IMR-90 (cell line): ENCODE measurements around the gene ZNF385D. TPM values are rescaled to one million over a fixed set of nuclear protein-coding genes. Genes with fewer than 3 reads are reported as not detected.

Experiments
- ATAC-seq: fragments of 200-7000 bp; cut with Tn5 transposase; 2 replicates; pipeline ENCODE4 v1.9.1; 2020; ENCODE audit warnings: low read depth, mild to moderate bottlenecking, moderate library complexity
- BruUV-seq: library from RNA; stranded (reverse); fragments of 400-500 nt; replicated peaks from 2 replicates; lab custom pipeline; 2021; lab: Mats Ljungman, UMichigan
- CTCF ChIA-PET: fragments of 300-600 bp; formaldehyde crosslinking; extraction: SDS; loops from one replicate; lab custom pipeline; 2021; ENCODE audit warnings: antibody characterized with exemption; lab: Yijun Ruan, JAX
- POLR2A ChIA-PET: fragments of 300-600 bp; sonication (Branson Sonifier 250); formaldehyde crosslinking; loops from one replicate; lab custom pipeline; 2022; ENCODE audit warnings: antibody characterized with exemption; ENCODE audit not compliant: unreplicated experiment; lab: Charles Lee
- DNase-seq: peaks from one replicate; pipeline ENCODE4 v3.0.0; 2013
- H2AFZ ChIP-seq: replicated peaks from 2 replicates; pipeline ENCODE3; 2013; ENCODE audit warnings: low read length, mild to moderate bottlenecking; ENCODE audit not compliant: poor library complexity
- H2AK5ac ChIP-seq: 2 replicates; pipeline ENCODE4 v1.6.1; 2013; ENCODE audit warnings: low read depth, low read length, inconsistent platforms
- H2AK9ac ChIP-seq: replicated peaks from 2 replicates; pipeline ENCODE3; 2013; ENCODE audit warnings: mild to moderate bottlenecking, low read depth, low read length, moderate library complexity; ENCODE audit not compliant: poor library complexity
- H2BK120ac ChIP-seq: 2 replicates; pipeline ENCODE4 v1.6.1; 2013; ENCODE audit warnings: low read depth, low read length, inconsistent platforms
- H2BK15ac ChIP-seq: 3 replicates; pipeline ENCODE4 v1.6.1; 2013; ENCODE audit warnings: low read depth, low read length, inconsistent platforms
- H2BK20ac ChIP-seq: 2 replicates; pipeline ENCODE4 v1.6.1; 2013; ENCODE audit warnings: low read depth, mild to moderate bottlenecking, inconsistent platforms, low read length, moderate library complexity
- H2BK5ac ChIP-seq: 2 replicates; pipeline ENCODE4 v1.6.1; 2013; ENCODE audit warnings: mild to moderate bottlenecking, low read depth, low read length, inconsistent platforms; ENCODE audit not compliant: poor library complexity, severe bottlenecking
- H3K14ac ChIP-seq: replicated peaks from 2 replicates; pipeline ENCODE4 v1.6.1; 2013; ENCODE audit warnings: low read depth, low read length, inconsistent platforms
- H3K18ac ChIP-seq: 2 replicates; pipeline ENCODE4 v1.6.1; 2013; ENCODE audit warnings: low read depth, low read length, control low read depth
- H3K23ac ChIP-seq: 2 replicates; pipeline ENCODE4 v1.6.1; 2013; ENCODE audit warnings: low read depth, low read length, inconsistent platforms
- H3K27ac ChIP-seq: 2 replicates; pipeline ENCODE4 v1.5.1; 2013; ENCODE audit warnings: mild to moderate bottlenecking, control low read depth, low read length; ENCODE audit not compliant: insufficient read depth
- H3K27me3 ChIP-seq: 2 replicates; pipeline ENCODE4 v1.6.1; 2013; ENCODE audit warnings: low read length; ENCODE audit not compliant: control insufficient read depth, insufficient read depth
- H3K36me3 ChIP-seq: 2 replicates; pipeline ENCODE4 v1.6.1; 2013; ENCODE audit warnings: low read length, mixed read lengths; ENCODE audit not compliant: control insufficient read depth, insufficient read depth
- H3K4ac ChIP-seq: 2 replicates; pipeline ENCODE4 v1.6.1; 2013; ENCODE audit warnings: low read depth, low read length, inconsistent platforms
- H3K4me1 ChIP-seq: 2 replicates; pipeline ENCODE4 v1.6.1; 2013; ENCODE audit warnings: low read length, mixed read lengths; ENCODE audit not compliant: control insufficient read depth, insufficient read depth
- H3K4me2 ChIP-seq: 2 replicates; pipeline ENCODE4 v1.6.1; 2013; ENCODE audit warnings: low read depth, mild to moderate bottlenecking, control low read depth, low read length, moderate library complexity
- H3K4me3 ChIP-seq: 2 replicates; pipeline ENCODE4 v1.5.1; 2013; ENCODE audit warnings: low read depth, mild to moderate bottlenecking, control low read depth, low read length, moderate library complexity; ENCODE audit not compliant: insufficient read depth
- H3K56ac ChIP-seq: 2 replicates; pipeline ENCODE4 v1.6.1; 2013; ENCODE audit warnings: low read length, inconsistent platforms; ENCODE audit not compliant: insufficient read depth; ENCODE audit errors: extremely low read depth
- H3K79me1 ChIP-seq, 2 experiments: 2 replicates each; pipeline ENCODE4 v1.6.1; 2013; ENCODE audit warnings: low read length in 2 of 2, inconsistent platforms in 1 of 2, low read depth in 1 of 2
- H3K9ac ChIP-seq: 2 replicates; pipeline ENCODE4 v1.6.1; 2013; ENCODE audit warnings: low read depth, low read length, control low read depth
- H3K9me1 ChIP-seq: 2 replicates; pipeline ENCODE4 v1.6.1; 2013; ENCODE audit warnings: low read length, inconsistent platforms; ENCODE audit not compliant: insufficient read depth
- H3K9me3 ChIP-seq: 2 replicates; pipeline ENCODE4 v1.6.1; 2013; ENCODE audit warnings: low read length; ENCODE audit not compliant: control insufficient read depth, insufficient read depth
- H4K20me1 ChIP-seq: 2 replicates; pipeline ENCODE4 v1.6.1; 2013; ENCODE audit warnings: low read length, inconsistent platforms; ENCODE audit not compliant: insufficient read depth
- H4K5ac ChIP-seq: 2 replicates; pipeline ENCODE4 v1.6.1; 2013; ENCODE audit warnings: mild to moderate bottlenecking, low read depth, low read length, control low read depth
- H4K8ac ChIP-seq, 2 experiments: 2 replicates each; pipeline ENCODE4 v1.6.1; 2013; ENCODE audit warnings: low read depth in 2 of 2, low read length in 2 of 2, control low read depth in 1 of 2, inconsistent platforms in 1 of 2
- H4K91ac ChIP-seq: 2 replicates; pipeline ENCODE4 v1.6.1; 2013; ENCODE audit warnings: low read depth, low read length, inconsistent platforms; ENCODE audit not compliant: insufficient read depth
- BHLHE40 ChIP-seq: fragments of 150-350 bp; IDR thresholded peaks from 2 replicates; pipeline ENCODE4 v1.6.1; 2016; ENCODE audit warnings: mild to moderate bottlenecking, low read depth, low read length
- CEBPB ChIP-seq: IDR thresholded peaks from 2 replicates; pipeline ENCODE4 v1.6.1; 2012; ENCODE audit warnings: low read depth, low read length, improper control_type of control experiment
- CHD1 ChIP-seq: IDR thresholded peaks from 2 replicates; pipeline ENCODE4 v1.6.1; 2012; ENCODE audit warnings: low read depth, low read length, improper control_type of control experiment
- FOS ChIP-seq: fragments of 150-350 bp; IDR thresholded peaks from 2 replicates; pipeline ENCODE4 v1.6.1; 2016; ENCODE audit warnings: low read depth, low read length
- MAFK ChIP-seq: IDR thresholded peaks from 2 replicates; pipeline ENCODE4 v1.6.1; 2012; ENCODE audit warnings: low read depth, low read length, improper control_type of control experiment
- MAZ ChIP-seq: IDR thresholded peaks from 2 replicates; pipeline ENCODE4 v1.6.1; 2012; ENCODE audit warnings: low read depth, mild to moderate bottlenecking, low read length, improper control_type of control experiment, moderate library complexity, borderline replicate concordance
- MXI1 ChIP-seq: IDR thresholded peaks from 2 replicates; pipeline ENCODE4 v1.6.1; 2012; ENCODE audit warnings: low read depth, mild to moderate bottlenecking, low read length, moderate library complexity, borderline replicate concordance
- NFE2L2 ChIP-seq: fragments of 150-350 bp; IDR thresholded peaks from 2 replicates; pipeline ENCODE4 v1.6.1; 2016; ENCODE audit warnings: low read depth, mild to moderate bottlenecking, low read length
- POLR2A ChIP-seq: IDR thresholded peaks from 2 replicates; pipeline ENCODE4 v1.6.1; 2012; ENCODE audit warnings: mild to moderate bottlenecking, low read depth, low read length
- RAD21 ChIP-seq: IDR thresholded peaks from 2 replicates; pipeline ENCODE4 v1.6.1; 2012; ENCODE audit warnings: low read length, improper control_type of control experiment
- RCOR1 ChIP-seq: IDR thresholded peaks from 2 replicates; pipeline ENCODE4 v1.6.1; 2012; ENCODE audit warnings: mild to moderate bottlenecking, low read length, improper control_type of control experiment; ENCODE audit not compliant: insufficient replicate concordance
- RFX5 ChIP-seq: IDR thresholded peaks from 2 replicates; pipeline ENCODE4 v1.8.0; 2012; ENCODE audit warnings: low read depth, mild to moderate bottlenecking, low read length, moderate library complexity
- SMC3 ChIP-seq: fragments of 150-350 bp; IDR thresholded peaks from 2 replicates; pipeline ENCODE4 v1.6.1; 2016; ENCODE audit warnings: low read depth, mild to moderate bottlenecking, antibody characterized with exemption, low read length, moderate library complexity
- USF2 ChIP-seq: fragments of 150-350 bp; IDR thresholded peaks from 2 replicates; pipeline ENCODE4 v1.6.1; 2017; ENCODE audit warnings: mild to moderate bottlenecking, antibody characterized with exemption, low read length, low read depth
- WGBS, 2 experiments: methylation state at CpG; one replicate each; pipeline versions ENCODE4 v1.1.5 to v1.1.7; 2013; ENCODE audit warnings: missing lambda C conversion rate in 2 of 2; ENCODE audit not compliant: insufficient read length in 1 of 2; ENCODE audit errors: extremely low coverage in 2 of 2; 5-methylcytosine and 5-hydroxymethylcytosine counted together
- dilution Hi-C: fragments of 300-500 bp; cut with HindIII; formaldehyde crosslinking; loops from one replicate; pipeline ENCODE4 v1.14.3; 2018; ENCODE audit warnings: low sequenced_read_pairs; ENCODE audit not compliant: unreplicated experiment
- in situ Hi-C: fragments of 300-500 bp; cut with MboI; formaldehyde crosslinking; loops from 3 replicates; pipeline ENCODE4 v1.14.3; 2019; ENCODE audit warnings: low sequenced_read_pairs, inconsistent platforms, mixed read lengths
- intact Hi-C: fragments of 100-400 bp; cut with micrococcal nuclease; formaldehyde crosslinking; loops from 2 replicates; pipeline ENCODE4 v1.10.0; 2022
- polyA plus RNA-seq, 3 experiments: library from polyadenylated mRNA; depleted of rRNA; stranded (reverse); fragments of >200 nt; gene quantifications; 2 replicates each; pipeline ENCODE4 v1.2.3, GENCODE V29; 2012; ENCODE audit warnings: low replicate concordance in 1 of 3
- total RNA-seq: library from RNA; depleted of rRNA; stranded (reverse); fragments of >200 nt; gene quantifications from 2 replicates; pipeline ENCODE4 v1.2.3, GENCODE V29; 2012
- TF ChIP-seq, protein P1 (sequence below): fragments of 150-350 bp; IDR thresholded peaks from 2 replicates; pipeline ENCODE4 v1.6.1; 2016; ENCODE audit warnings: low read depth, mild to moderate bottlenecking, low read length, moderate library complexity, borderline replicate concordance
- TF ChIP-seq, protein P2 (sequence below): conservative IDR thresholded peaks from 2 replicates; pipeline ENCODE4 v1.5.1; 2012; ENCODE audit warnings: mild to moderate bottlenecking, low read depth, low read length, improper control_type of control experiment

Gene ZNF385D
- total and polyA plus RNA-seq, 2 of the 4 experiments (the other 2 are of a cell fraction) = 0.18 to 2.4 TPM

- no peak overlapping the region for H3K23ac ChIP-seq
- H3K18ac ChIP-seq = no peak overlapping the region
- H3K9me3 ChIP-seq = no peaks in the 10 kb centered on the region
- H3K14ac ChIP-seq = no peak overlapping the region
- H4K8ac ChIP-seq = no peak overlapping the region
- no peak overlapping the region for H3K4me2 ChIP-seq
- no peaks in the 10 kb centered on the region for H4K20me1 ChIP-seq
- BruUV-seq = no TSS peak
- no CpG with 5 or more reads among the region's 8 CpGs for WGBS, 2 experiments
- H2AFZ ChIP-seq = no peak overlapping the region
- dilution Hi-C loops = no loop called here
- no peak overlapping the region for H3K27ac ChIP-seq
- H3K36me3 ChIP-seq = no peaks in the 10 kb centered on the region
- no peak overlapping the region for H3K4me3 ChIP-seq
- H3K79me1 ChIP-seq = no peaks in the 10 kb centered on the region
- ChIA-PET CTCF (no interaction called here), POLR2A (no interaction called here)
- H4K91ac ChIP-seq = no peak overlapping the region
- no peak overlapping the region for H2BK120ac ChIP-seq
- no peak overlapping the region for H2BK20ac ChIP-seq
- no peak overlapping the region for H3K56ac ChIP-seq
- ATAC-seq = no peak
- H3K9ac ChIP-seq = no peak overlapping the region
- intact Hi-C loops = no loop called here
- no peak for DNase-seq
- H3K4ac ChIP-seq = no peak overlapping the region
- H3K9me1 ChIP-seq = no peaks in the 10 kb centered on the region
- no peak overlapping the region for H2AK9ac ChIP-seq
- no peaks in the 10 kb centered on the region for H3K27me3 ChIP-seq
- no peak overlapping the region for H4K5ac ChIP-seq
- TF ChIP-seq RFX5 (no peak), SMC3 (no peak), MAZ (no peak), MXI1 (no peak), POLR2A (no peak), FOS (no peak), NFE2L2 (no peak), BHLHE40 (no peak), CHD1 (no peak), RAD21 (no peak), USF2 (no peak), MAFK (no peak), CEBPB (no peak), RCOR1 (no peak)
- TF ChIP-seq, protein P1, sequence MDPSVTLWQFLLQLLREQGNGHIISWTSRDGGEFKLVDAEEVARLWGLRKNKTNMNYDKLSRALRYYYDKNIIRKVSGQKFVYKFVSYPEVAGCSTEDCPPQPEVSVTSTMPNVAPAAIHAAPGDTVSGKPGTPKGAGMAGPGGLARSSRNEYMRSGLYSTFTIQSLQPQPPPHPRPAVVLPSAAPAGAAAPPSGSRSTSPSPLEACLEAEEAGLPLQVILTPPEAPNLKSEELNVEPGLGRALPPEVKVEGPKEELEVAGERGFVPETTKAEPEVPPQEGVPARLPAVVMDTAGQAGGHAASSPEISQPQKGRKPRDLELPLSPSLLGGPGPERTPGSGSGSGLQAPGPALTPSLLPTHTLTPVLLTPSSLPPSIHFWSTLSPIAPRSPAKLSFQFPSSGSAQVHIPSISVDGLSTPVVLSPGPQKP = no peak
- TF ChIP-seq, protein P2, sequence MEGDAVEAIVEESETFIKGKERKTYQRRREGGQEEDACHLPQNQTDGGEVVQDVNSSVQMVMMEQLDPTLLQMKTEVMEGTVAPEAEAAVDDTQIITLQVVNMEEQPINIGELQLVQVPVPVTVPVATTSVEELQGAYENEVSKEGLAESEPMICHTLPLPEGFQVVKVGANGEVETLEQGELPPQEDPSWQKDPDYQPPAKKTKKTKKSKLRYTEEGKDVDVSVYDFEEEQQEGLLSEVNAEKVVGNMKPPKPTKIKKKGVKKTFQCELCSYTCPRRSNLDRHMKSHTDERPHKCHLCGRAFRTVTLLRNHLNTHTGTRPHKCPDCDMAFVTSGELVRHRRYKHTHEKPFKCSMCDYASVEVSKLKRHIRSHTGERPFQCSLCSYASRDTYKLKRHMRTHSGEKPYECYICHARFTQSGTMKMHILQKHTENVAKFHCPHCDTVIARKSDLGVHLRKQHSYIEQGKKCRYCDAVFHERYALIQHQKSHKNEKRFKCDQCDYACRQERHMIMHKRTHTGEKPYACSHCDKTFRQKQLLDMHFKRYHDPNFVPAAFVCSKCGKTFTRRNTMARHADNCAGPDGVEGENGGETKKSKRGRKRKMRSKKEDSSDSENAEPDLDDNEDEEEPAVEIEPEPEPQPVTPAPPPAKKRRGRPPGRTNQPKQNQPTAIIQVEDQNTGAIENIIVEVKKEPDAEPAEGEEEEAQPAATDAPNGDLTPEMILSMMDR = no peak
- no peak overlapping the region for H2AK5ac ChIP-seq
- H2BK5ac ChIP-seq = no peak overlapping the region
- H2BK15ac ChIP-seq = no peak overlapping the region
- H3K4me1 ChIP-seq = no peaks in the 10 kb centered on the region
- in situ Hi-C loops = no loop called here
Observed at GRCh38 chr3:21785765-21786437, 34.9 kb upstream of the ZNF385D start.
